GM12873 (cell line): ENCODE data around the gene DCLK2.

Experiments
- CTCF ChIP-seq: IDR thresholded peaks from 2 replicates; pipeline ENCODE4 v1.5.1; 2012; ENCODE audit warnings: low read depth, mild to moderate bottlenecking, moderate library complexity, low read length, control low read depth; ENCODE audit not compliant: insufficient read depth; ENCODE audit errors: missing control alignments

DCLK2 gene

DNA sequence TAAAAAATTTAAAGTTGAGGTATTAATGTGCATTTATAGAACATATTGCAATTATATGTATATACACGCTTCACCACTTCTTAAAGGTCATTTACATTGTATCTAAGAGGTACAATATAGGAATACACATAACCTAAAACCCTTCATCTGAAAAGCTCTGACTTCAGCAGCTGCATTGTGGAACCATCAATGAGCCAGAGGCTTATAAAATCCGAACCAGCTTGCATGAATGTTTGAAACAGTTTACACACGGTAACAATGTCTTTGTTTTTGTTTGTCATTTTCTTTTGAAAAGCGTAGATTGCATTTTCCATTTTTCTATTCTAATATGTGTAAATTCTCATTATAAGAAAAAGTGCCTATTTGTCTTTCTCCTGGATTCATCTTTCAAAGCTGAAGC lies 221.6 kb downstream of the DCLK2 start:
- TF ChIP-seq CTCF: no peak

GRCh38 chr4:150302553-150302952 lies 224.3 kb downstream of the DCLK2 start:
- no peak for TF ChIP-seq CTCF

GRCh38 chr4:150305995-150306394 lies 227.8 kb downstream of the DCLK2 start:
- TF ChIP-seq CTCF: no peak

GRCh38 chr4:150306719-150307118 lies 228.5 kb downstream of the DCLK2 start:
- no peak for TF ChIP-seq CTCF
